ENCODE measurements around the gene COCH. TPM values are rescaled to one million over a fixed set of nuclear protein-coding genes. Genes with fewer than 3 reads are reported as not detected.

Gene COCH
- polyA plus RNA-seq, 4 donors, result 0.71 to 0.81 (median 0.76) TPM; not detected in 1

DNA sequence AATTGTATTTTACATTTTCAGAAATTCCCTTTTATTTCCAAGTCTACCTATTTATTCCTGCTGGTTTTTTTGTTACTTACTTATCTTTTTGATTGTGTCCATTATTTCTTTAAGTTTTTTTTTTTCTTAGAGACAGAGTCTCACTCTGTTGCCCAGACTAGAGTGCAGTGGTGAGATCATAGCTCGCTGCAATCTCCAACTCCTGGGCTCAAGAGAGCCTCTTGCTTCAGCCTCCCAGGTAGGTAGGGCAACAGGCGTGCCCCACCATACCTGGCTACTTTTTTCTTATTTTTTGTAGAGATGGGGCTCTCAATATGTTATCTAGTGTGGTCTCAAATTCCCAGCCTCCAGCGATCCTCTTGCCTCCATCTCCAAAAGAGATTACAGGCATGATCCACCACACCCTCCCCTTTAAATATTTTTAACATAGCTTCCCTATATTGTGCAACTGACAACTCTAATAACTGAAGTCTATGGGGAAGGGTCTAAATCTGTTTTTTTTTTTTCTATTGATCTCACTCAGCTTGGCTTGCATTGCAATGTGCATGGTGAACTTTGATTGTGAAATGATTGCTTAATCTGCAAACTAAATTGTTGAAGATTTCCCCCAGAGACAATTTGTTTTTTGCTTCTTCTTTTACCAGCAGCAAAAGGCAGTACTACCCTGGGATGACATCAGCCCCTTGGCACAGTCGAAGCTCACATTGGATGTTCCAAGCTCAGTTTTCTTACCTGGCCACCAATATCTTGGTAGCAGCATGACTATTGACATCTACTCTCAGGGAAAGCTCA, 25.7 kb upstream of the COCH start:
- DNase-seq (no peak), FAIRE-seq (no peak)
- H3K4me1 ChIP-seq (ENCODE audit: control insufficient read depth in 3 of 3, insufficient read depth in 2 of 3, low read depth in 1 of 3, low read length in 2 of 3), result no peaks in the 10 kb centered on the region
- H3K9me3 ChIP-seq (ENCODE audit: control insufficient read depth in 2 of 2, insufficient read depth in 1 of 2, low read depth in 1 of 2, low read length in 1 of 2), result no peaks in the 10 kb centered on the region
- H3K27me3 ChIP-seq (ENCODE audit: control insufficient read depth in 3 of 3, insufficient read depth in 3 of 3, low read length in 3 of 3), result peaks cover 0 to 6% (median 6%) of the 10 kb centered on the region in 3 donors
- no peaks in the 10 kb centered on the region for H3K36me3 ChIP-seq (ENCODE audit: control insufficient read depth in 3 of 3, insufficient read depth in 2 of 3, low read depth in 1 of 3, low read length in 3 of 3)
- no peak overlapping the region for H3K4me3 ChIP-seq (ENCODE audit: low read depth in 1 of 3, low read length in 3 of 3)
- 82 to 90% (median 89%) methylated on average over 4 of the region's 4 CpGs for WGBS, 3 donors
- H3K27ac ChIP-seq (ENCODE audit: low read depth in 1 of 3, low read length in 2 of 3), result peak overlapping the region in 1 of 3 donors; percentile 67

- 75 to 86% (median 81%) methylated on average over 1 of the region's 1 CpG for WGBS, 3 donors
- H3K4me1 ChIP-seq (ENCODE audit: control insufficient read depth in 3 of 3, insufficient read depth in 2 of 3, low read depth in 1 of 3, low read length in 2 of 3), result no peaks in the 10 kb centered on the region
- H3K36me3 ChIP-seq (ENCODE audit: control insufficient read depth in 3 of 3, insufficient read depth in 2 of 3, low read depth in 1 of 3, low read length in 3 of 3), result no peaks in the 10 kb centered on the region
- peaks cover 0 to 6% (median 6%) of the 10 kb centered on the region in 3 donors for H3K27me3 ChIP-seq (ENCODE audit: control insufficient read depth in 3 of 3, insufficient read depth in 3 of 3, low read length in 3 of 3)
- peak overlapping the region in 1 of 3 donors; percentile 67 for H3K27ac ChIP-seq (ENCODE audit: low read depth in 1 of 3, low read length in 2 of 3)
- no peak for DNase-seq
- H3K4me3 ChIP-seq (ENCODE audit: low read depth in 1 of 3, low read length in 3 of 3), result no peak overlapping the region
- no peaks in the 10 kb centered on the region for H3K9me3 ChIP-seq (ENCODE audit: control insufficient read depth in 2 of 2, insufficient read depth in 1 of 2, low read depth in 1 of 2, low read length in 1 of 2)
- no peak for FAIRE-seq
These were observed 25.0 kb upstream of the COCH start for GRCh38 chr14:30849354-30849753.

GRCh38 chr14:30849983-30850382, 24.4 kb upstream of the COCH start:
- DNase-seq (no peak), FAIRE-seq (no peak)
- no peaks in the 10 kb centered on the region for H3K9me3 ChIP-seq (ENCODE audit: control insufficient read depth in 2 of 2, insufficient read depth in 1 of 2, low read depth in 1 of 2, low read length in 1 of 2)
- H3K27ac ChIP-seq (ENCODE audit: low read depth in 1 of 3, low read length in 2 of 3), result no peak overlapping the region
- H3K36me3 ChIP-seq (ENCODE audit: control insufficient read depth in 3 of 3, insufficient read depth in 2 of 3, low read depth in 1 of 3, low read length in 3 of 3), result no peaks in the 10 kb centered on the region
- no peak overlapping the region for H3K4me3 ChIP-seq (ENCODE audit: low read depth in 1 of 3, low read length in 3 of 3)
- whole genome bisulfite sequencing, 3 donors, result 79 to 90% (median 84%) methylated on average over 1 of the region's 1 CpG
- H3K4me1 ChIP-seq (ENCODE audit: control insufficient read depth in 3 of 3, insufficient read depth in 2 of 3, low read depth in 1 of 3, low read length in 2 of 3), result no peaks in the 10 kb centered on the region
- H3K27me3 ChIP-seq (ENCODE audit: control insufficient read depth in 3 of 3, insufficient read depth in 3 of 3, low read length in 3 of 3), result peaks cover 0 to 6% (median 6%) of the 10 kb centered on the region in 3 donors

- H3K4me3 ChIP-seq (ENCODE audit: low read depth in 1 of 3, low read length in 3 of 3), result no peak overlapping the region
- no peaks in the 10 kb centered on the region for H3K36me3 ChIP-seq (ENCODE audit: control insufficient read depth in 3 of 3, insufficient read depth in 2 of 3, low read depth in 1 of 3, low read length in 3 of 3)
- H3K27ac ChIP-seq (ENCODE audit: low read depth in 1 of 3, low read length in 2 of 3), result no peak overlapping the region
- H3K9me3 ChIP-seq (ENCODE audit: control insufficient read depth in 2 of 2, insufficient read depth in 1 of 2, low read depth in 1 of 2, low read length in 1 of 2), result no peaks in the 10 kb centered on the region
- FAIRE-seq (no peak), DNase-seq (no peak)
- H3K27me3 ChIP-seq (ENCODE audit: control insufficient read depth in 3 of 3, insufficient read depth in 3 of 3, low read length in 3 of 3), result peaks cover 2 to 5% (median 5%) of the 10 kb centered on the region in 3 donors
- no peaks in the 10 kb centered on the region for H3K4me1 ChIP-seq (ENCODE audit: control insufficient read depth in 3 of 3, insufficient read depth in 2 of 3, low read depth in 1 of 3, low read length in 2 of 3)
These were observed 20.4 kb upstream of the COCH start for GRCh38 chr14:30853946-30854345.

DNA sequence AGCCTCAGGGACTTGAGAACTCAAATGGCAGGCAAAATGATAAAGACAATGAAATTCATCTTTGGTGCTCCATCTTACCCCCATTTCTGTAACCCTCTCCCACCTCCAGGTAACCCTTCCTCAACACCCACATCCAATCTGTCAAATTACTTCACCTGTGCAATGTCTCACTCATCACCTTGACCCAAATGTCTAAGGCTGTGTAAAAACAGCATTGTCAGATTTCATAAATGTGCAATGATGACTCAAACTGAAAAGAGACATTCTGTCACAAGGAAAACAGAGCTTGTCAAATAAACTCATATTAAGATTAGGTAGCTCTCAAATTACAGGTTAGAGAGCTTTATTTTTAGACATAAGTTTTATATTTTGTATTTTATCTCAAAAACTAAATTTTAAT, 19.9 kb upstream of the COCH start:
- no peaks in the 10 kb centered on the region for H3K4me1 ChIP-seq (ENCODE audit: control insufficient read depth in 3 of 3, insufficient read depth in 2 of 3, low read depth in 1 of 3, low read length in 2 of 3)
- DNase-seq, result no peak
- no peaks in the 10 kb centered on the region for H3K36me3 ChIP-seq (ENCODE audit: control insufficient read depth in 3 of 3, insufficient read depth in 2 of 3, low read depth in 1 of 3, low read length in 3 of 3)
- no peak for FAIRE-seq
- H3K27me3 ChIP-seq (ENCODE audit: control insufficient read depth in 3 of 3, insufficient read depth in 3 of 3, low read length in 3 of 3), result peaks cover 0 to 2% (median 1%) of the 10 kb centered on the region in 3 donors
- no peak overlapping the region for H3K4me3 ChIP-seq (ENCODE audit: low read depth in 1 of 3, low read length in 3 of 3)
- H3K27ac ChIP-seq (ENCODE audit: low read depth in 1 of 3, low read length in 2 of 3), result no peak overlapping the region
- no peaks in the 10 kb centered on the region for H3K9me3 ChIP-seq (ENCODE audit: control insufficient read depth in 2 of 2, insufficient read depth in 1 of 2, low read depth in 1 of 2, low read length in 1 of 2)

DNA sequence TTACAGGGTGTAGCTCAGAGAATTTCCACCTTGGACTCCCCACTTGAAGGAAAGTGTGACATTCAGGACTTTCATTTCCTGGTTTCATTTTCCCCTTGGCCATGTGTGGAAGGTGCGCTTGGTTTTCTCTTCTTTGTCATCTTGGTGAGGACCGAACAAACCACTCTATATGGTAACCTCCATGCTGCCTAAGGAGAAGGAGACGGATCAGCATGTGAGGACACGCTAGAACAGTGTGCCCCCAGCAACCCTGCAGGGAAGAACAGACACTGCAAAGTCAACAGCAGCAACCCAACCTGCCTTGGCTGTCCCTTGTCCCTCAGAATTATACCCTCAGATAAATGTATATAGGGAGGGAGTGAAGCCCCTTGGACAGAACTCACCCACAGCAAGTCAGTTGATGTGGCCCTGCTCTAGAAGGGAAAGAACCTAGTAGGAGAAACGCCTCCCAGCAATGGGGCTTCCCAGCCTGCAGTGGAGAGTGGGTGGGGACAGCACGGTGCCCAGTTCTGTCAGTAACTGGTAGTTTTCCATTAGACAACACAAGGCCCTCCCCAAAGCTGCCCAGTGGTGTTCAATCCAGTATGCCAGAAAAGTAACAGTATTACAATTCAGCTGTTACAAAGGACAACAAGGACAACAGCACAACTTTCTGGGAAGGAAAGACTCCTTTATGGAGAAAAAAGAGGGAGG, 18.9 kb upstream of the COCH start:
- H3K27me3 ChIP-seq (ENCODE audit: control insufficient read depth in 3 of 3, insufficient read depth in 3 of 3, low read length in 3 of 3), result peaks cover 0 to 2% (median 0%) of the 10 kb centered on the region in 3 donors
- peak in 1 of 2 donors; percentile 27 for DNase-seq
- 74 to 81% (median 78%) methylated on average over 6 of the region's 6 CpGs for WGBS, 3 donors
- no peak overlapping the region for H3K27ac ChIP-seq (ENCODE audit: low read depth in 1 of 3, low read length in 2 of 3)
- FAIRE-seq, result no peak
- H3K36me3 ChIP-seq (ENCODE audit: control insufficient read depth in 3 of 3, insufficient read depth in 2 of 3, low read depth in 1 of 3, low read length in 3 of 3), result no peaks in the 10 kb centered on the region
- no peaks in the 10 kb centered on the region for H3K4me1 ChIP-seq (ENCODE audit: control insufficient read depth in 3 of 3, insufficient read depth in 2 of 3, low read depth in 1 of 3, low read length in 2 of 3)
- no peak overlapping the region for H3K4me3 ChIP-seq (ENCODE audit: low read depth in 1 of 3, low read length in 3 of 3)
- no peaks in the 10 kb centered on the region for H3K9me3 ChIP-seq (ENCODE audit: control insufficient read depth in 2 of 2, insufficient read depth in 1 of 2, low read depth in 1 of 2, low read length in 1 of 2)

- DNase-seq (no peak), FAIRE-seq (no peak)
- Histone ChIP-seq H3K4me1 (ENCODE audit: control insufficient read depth in 3 of 3, insufficient read depth in 2 of 3, low read depth in 1 of 3, low read length in 2 of 3) (no peaks in the 10 kb centered on the region), H3K27me3 (ENCODE audit: control insufficient read depth in 3 of 3, insufficient read depth in 3 of 3, low read length in 3 of 3) (peaks cover 1 to 3% (median 2%) of the 10 kb centered on the region in 3 donors), H3K27ac (ENCODE audit: low read depth in 1 of 3, low read length in 2 of 3) (no peak overlapping the region), H3K9me3 (ENCODE audit: control insufficient read depth in 2 of 2, insufficient read depth in 1 of 2, low read depth in 1 of 2, low read length in 1 of 2) (no peaks in the 10 kb centered on the region), H3K4me3 (ENCODE audit: low read depth in 1 of 3, low read length in 3 of 3) (no peak overlapping the region), H3K36me3 (ENCODE audit: control insufficient read depth in 3 of 3, insufficient read depth in 2 of 3, low read depth in 1 of 3, low read length in 3 of 3) (no peaks in the 10 kb centered on the region)
- WGBS, 3 donors, result 85 to 97% (median 90%) methylated on average over 1 of the region's 1 CpG
These were observed 13.2 kb upstream of the COCH start for GRCh38 chr14:30861200-30861599.

GRCh38 chr14:30864934-30865333, 9.4 kb upstream of the COCH start:
- Histone ChIP-seq H3K4me3 (ENCODE audit: low read depth in 1 of 3, low read length in 3 of 3) (no peak overlapping the region), H3K27ac (ENCODE audit: low read depth in 1 of 3, low read length in 2 of 3) (no peak overlapping the region), H3K9me3 (ENCODE audit: control insufficient read depth in 2 of 2, insufficient read depth in 1 of 2, low read depth in 1 of 2, low read length in 1 of 2) (no peaks in the 10 kb centered on the region), H3K4me1 (ENCODE audit: control insufficient read depth in 3 of 3, insufficient read depth in 2 of 3, low read depth in 1 of 3, low read length in 2 of 3) (no peaks in the 10 kb centered on the region), H3K27me3 (ENCODE audit: control insufficient read depth in 3 of 3, insufficient read depth in 3 of 3, low read length in 3 of 3) (peaks cover 0 to 3% (median 1%) of the 10 kb centered on the region in 3 donors), H3K36me3 (ENCODE audit: control insufficient read depth in 3 of 3, insufficient read depth in 2 of 3, low read depth in 1 of 3, low read length in 3 of 3) (no peaks in the 10 kb centered on the region)
- FAIRE-seq, result no peak
- WGBS, 3 donors, result 77 to 82% (median 80%) methylated on average over 5 of the region's 5 CpGs
- no peak for DNase-seq

Measured in small intestine (tissue), 7 donors.